MCF 10A (cell line): Measurements from ENCODE around the gene COX17. TPM values are rescaled to one million over a fixed set of nuclear protein-coding genes. Genes with fewer than 3 reads are reported as not detected.

Experiments used
- BruUV-seq: library from RNA; stranded (reverse); fragments of 400-500 nt; replicated peaks from 2 replicates; lab custom pipeline; 2021; lab: Mats Ljungman, UMichigan
- CTCF ChIA-PET: fragments of 300-600 bp; sonication (Branson Sonifier 250); formaldehyde crosslinking; extraction: SDS; loops from one replicate; lab custom pipeline; 2021; ENCODE audit warnings: antibody characterized with exemption, inconsistent platforms; lab: Yijun Ruan, JAX
- POLR2A ChIA-PET: fragments of 300-600, 350-650 bp; sonication (Branson Sonifier 250); formaldehyde crosslinking; extraction: SDS; loops from one replicate; lab custom pipeline; 2020; ENCODE audit warnings: antibody characterized with exemption, inconsistent platforms; lab: Yijun Ruan, JAX
- DNase-seq: peaks from one replicate; pipeline ENCODE4 v3.0.0-alpha.2; 2018; ENCODE audit not compliant: unreplicated experiment
- H3K27ac Mint-ChIP-seq: one replicate; pipeline ENCODE4 v1.8.0; 2022; ENCODE audit warnings: mild to moderate bottlenecking, low read depth, mixed read lengths; ENCODE audit not compliant: unreplicated experiment
- H3K27me3 Mint-ChIP-seq: one replicate; pipeline ENCODE4 v1.8.0; 2022; ENCODE audit warnings: mixed read lengths; ENCODE audit not compliant: insufficient read depth, unreplicated experiment
- H3K36me3 Mint-ChIP-seq: one replicate; pipeline ENCODE4 v1.8.0; 2022; ENCODE audit warnings: mild to moderate bottlenecking, moderate library complexity, mixed read lengths; ENCODE audit not compliant: insufficient read depth, unreplicated experiment
- H3K4me1 Mint-ChIP-seq: one replicate; pipeline ENCODE4 v1.8.0; 2022; ENCODE audit warnings: mixed read lengths; ENCODE audit not compliant: insufficient read depth, unreplicated experiment
- H3K4me3 Mint-ChIP-seq: one replicate; pipeline ENCODE4 v1.8.0; 2022; ENCODE audit warnings: mild to moderate bottlenecking, moderate library complexity, mixed read lengths; ENCODE audit not compliant: unreplicated experiment
- H3K9me3 Mint-ChIP-seq: one replicate; pipeline ENCODE4 v1.8.0; 2022; ENCODE audit warnings: mixed read lengths; ENCODE audit not compliant: unreplicated experiment
- intact Hi-C: fragments of 100-400 bp; cut with micrococcal nuclease; formaldehyde crosslinking; loops from 2 replicates; pipeline ENCODE4 v1.14.1; 2022
- total RNA-seq: library from RNA; stranded (reverse); gene quantifications from 2 replicates; pipeline ENCODE4 v1.2.3, GENCODE V29; 2022
- TF ChIP-seq, protein P1 (sequence below): fragments of 200-600 bp; IDR thresholded peaks from one replicate; pipeline ENCODE4 v1.8.0; 2022; ENCODE audit warnings: antibody characterized with exemption, mild to moderate bottlenecking; ENCODE audit not compliant: unreplicated experiment

Gene COX17
- total RNA-seq, 1 experiment from 2014 or later: 47.9 TPM

DNA sequence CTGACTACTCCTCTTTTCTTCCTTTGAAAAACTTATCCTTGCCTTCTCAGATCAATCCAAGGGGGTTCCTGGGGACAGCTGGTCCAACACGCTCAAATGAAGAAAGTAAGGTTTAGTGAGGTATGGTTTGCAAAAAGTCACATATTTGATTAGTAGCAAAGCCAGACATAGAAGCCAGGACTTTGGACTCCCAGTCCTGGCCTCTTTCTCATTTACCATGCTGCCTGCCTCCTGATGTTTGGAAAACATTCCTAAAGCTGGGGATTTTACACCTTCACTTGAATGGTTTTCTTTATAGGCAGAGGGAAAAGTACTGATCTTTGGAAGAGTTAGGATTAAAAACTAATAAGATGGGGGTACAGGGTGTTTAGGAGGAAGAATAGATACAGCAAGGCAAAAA lies 31.4 kb downstream of the COX17 start:
- H3K4me3 Mint-ChIP-seq: no peak overlapping the region
- no peak for DNase-seq
- BruUV-seq: no TSS peak
- H3K4me1 Mint-ChIP-seq: peaks cover 11% of the 10 kb centered on the region
- H3K36me3 Mint-ChIP-seq: no peaks in the 10 kb centered on the region
- TF ChIP-seq, protein P1, sequence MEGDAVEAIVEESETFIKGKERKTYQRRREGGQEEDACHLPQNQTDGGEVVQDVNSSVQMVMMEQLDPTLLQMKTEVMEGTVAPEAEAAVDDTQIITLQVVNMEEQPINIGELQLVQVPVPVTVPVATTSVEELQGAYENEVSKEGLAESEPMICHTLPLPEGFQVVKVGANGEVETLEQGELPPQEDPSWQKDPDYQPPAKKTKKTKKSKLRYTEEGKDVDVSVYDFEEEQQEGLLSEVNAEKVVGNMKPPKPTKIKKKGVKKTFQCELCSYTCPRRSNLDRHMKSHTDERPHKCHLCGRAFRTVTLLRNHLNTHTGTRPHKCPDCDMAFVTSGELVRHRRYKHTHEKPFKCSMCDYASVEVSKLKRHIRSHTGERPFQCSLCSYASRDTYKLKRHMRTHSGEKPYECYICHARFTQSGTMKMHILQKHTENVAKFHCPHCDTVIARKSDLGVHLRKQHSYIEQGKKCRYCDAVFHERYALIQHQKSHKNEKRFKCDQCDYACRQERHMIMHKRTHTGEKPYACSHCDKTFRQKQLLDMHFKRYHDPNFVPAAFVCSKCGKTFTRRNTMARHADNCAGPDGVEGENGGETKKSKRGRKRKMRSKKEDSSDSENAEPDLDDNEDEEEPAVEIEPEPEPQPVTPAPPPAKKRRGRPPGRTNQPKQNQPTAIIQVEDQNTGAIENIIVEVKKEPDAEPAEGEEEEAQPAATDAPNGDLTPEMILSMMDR: no peak
- ChIA-PET CTCF (no interaction called here), POLR2A (no interaction called here)
- H3K27ac Mint-ChIP-seq: no peak overlapping the region
- H3K27me3 Mint-ChIP-seq: no peaks in the 10 kb centered on the region
- intact Hi-C loops: no loop called here
- H3K9me3 Mint-ChIP-seq: no peaks in the 10 kb centered on the region

DNA sequence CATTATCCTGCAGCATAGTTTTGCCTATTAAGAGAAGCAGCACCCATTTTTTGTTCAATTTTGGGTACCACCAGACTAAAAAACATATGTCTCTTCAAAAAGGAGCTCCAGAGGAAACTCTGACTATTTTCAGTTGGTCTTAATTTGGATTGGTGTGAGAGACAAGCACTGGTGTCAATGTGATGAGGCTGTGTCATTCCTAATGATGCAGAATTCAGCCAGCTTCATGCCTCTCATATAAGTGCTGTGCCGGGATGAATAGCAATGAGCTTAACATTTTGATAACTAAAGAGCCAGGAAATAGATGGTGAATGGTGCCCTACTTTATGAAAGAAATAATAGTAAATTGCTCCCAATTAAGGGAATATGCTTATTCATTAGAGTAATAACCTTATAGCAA lies 32.7 kb downstream of the COX17 start:
- H3K9me3 Mint-ChIP-seq: no peaks in the 10 kb centered on the region

DNA sequence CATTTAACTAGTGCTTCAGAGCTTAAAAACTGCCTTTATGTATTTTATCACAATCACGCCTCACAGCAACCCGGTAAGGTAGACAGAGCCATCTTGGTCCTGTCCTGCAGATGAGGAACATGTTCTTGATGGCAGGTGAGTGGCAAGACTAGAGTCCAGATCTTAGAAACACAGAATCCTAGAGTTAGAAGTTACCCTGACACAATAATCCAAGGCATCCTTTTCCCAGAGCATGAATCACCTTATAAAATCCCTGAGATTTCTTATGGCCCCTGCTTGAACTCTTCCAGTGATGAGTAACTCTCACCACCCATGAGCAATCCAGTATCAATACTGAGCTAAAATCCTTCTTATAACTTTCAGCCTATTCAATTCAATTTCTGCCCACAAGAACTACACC lies 33.7 kb downstream of the COX17 start:
- no peak overlapping the region for H3K4me3 Mint-ChIP-seq
- ChIA-PET CTCF (interaction anchor here (0.5 to 1.1 kb wide), 2 partner anchors 29 to 551 kb away, joined by 3 to 4 read pairs; no protein-coding TSS in a partner anchor), POLR2A (no interaction called here)
- no TSS peak for BruUV-seq
- no peak overlapping the region for H3K27ac Mint-ChIP-seq
- no peaks in the 10 kb centered on the region for H3K27me3 Mint-ChIP-seq
- intact Hi-C loops: no loop called here
- TF ChIP-seq, protein P1: no peak
- H3K4me1 Mint-ChIP-seq: peaks cover 19% of the 10 kb centered on the region
- peak; percentile 38 for DNase-seq
- H3K9me3 Mint-ChIP-seq: no peaks in the 10 kb centered on the region
- H3K36me3 Mint-ChIP-seq: no peaks in the 10 kb centered on the region

More for the DNA sequence above, 32.7 kb downstream of the COX17 start:
- Mint-ChIP-seq H3K27ac (no peak overlapping the region), H3K4me3 (no peak overlapping the region), H3K36me3 (no peaks in the 10 kb centered on the region), H3K4me1 (peaks cover 10% of the 10 kb centered on the region), H3K27me3 (no peaks in the 10 kb centered on the region)
- TF ChIP-seq, protein P1: no peak
- CTCF ChIA-PET: interaction anchor here (0.7 to 1.1 kb wide), 3 partner anchors 8 to 499 kb away, joined by 3 read pairs; partner anchors contain the start of gene TEX55
- intact Hi-C loops: no loop called here
- DNase-seq: no peak
- BruUV-seq: no TSS peak
- POLR2A ChIA-PET: interaction anchor here (0.7 kb wide), 1 partner anchor 226 kb away, joined by 3 read pairs; no protein-coding TSS in a partner anchor

DNA sequence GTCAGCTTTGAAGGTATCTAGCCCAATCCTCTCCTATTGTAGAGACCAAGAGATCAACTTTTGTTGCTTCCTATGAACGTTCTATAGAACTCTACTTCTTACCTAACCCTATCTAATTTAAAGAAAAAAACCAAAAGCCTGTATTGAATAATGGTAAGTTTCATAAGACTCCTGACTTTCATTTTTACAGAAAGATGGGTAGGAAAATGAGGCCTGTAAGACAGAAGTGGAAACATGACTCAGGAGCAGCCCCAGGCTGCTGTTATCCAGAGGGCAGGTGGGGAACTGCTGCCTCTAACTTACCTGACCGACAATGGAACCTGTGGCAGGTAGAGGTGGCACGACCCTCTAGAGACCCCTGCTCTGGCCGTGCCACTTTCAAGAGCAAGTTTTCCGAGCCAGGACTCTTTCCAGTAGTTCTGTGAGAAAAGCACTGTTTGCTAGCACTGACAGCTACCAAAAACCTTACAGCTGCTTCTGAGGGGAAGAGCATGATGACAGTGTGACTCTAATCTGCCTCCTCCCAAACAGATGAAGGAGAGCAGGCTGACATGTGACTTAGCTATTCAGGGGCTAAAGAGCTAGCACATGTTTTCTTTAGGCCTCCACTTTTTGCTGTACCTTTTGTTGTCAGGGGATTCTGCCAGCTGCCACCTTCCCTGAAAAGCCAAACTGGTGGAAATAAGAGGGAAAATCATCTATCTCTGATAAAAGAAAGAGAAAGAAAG lies 34.3 kb downstream of the COX17 start:
- no peaks in the 10 kb centered on the region for H3K27me3 Mint-ChIP-seq
- no peak overlapping the region for H3K27ac Mint-ChIP-seq
- no peak overlapping the region for H3K4me3 Mint-ChIP-seq
- H3K4me1 Mint-ChIP-seq: peaks cover 25% of the 10 kb centered on the region
- CTCF ChIA-PET: interaction anchor here (0.7 kb wide), 2 partner anchors 38 to 609 kb away, joined by 3 to 4 read pairs; no protein-coding TSS in a partner anchor
- DNase-seq: no peak
- POLR2A ChIA-PET: no interaction called here
- BruUV-seq: no TSS peak
- H3K9me3 Mint-ChIP-seq: no peaks in the 10 kb centered on the region
- H3K36me3 Mint-ChIP-seq: no peaks in the 10 kb centered on the region
- intact Hi-C loops: no loop called here
- TF ChIP-seq, protein P1: no peak
